DOHH2 (cell line): ENCODE results near the gene KCNQ1OT1.

Experiments
- H3F3A ChIP-seq: fragments of 200-600 bp; sonication (generic), shearing (Covaris generic); 2 replicates; pipeline ENCODE4 v1.6.0; 2016; ENCODE audit warnings: antibody characterized with exemption, mild to moderate bottlenecking; ENCODE audit not compliant: control insufficient read depth, insufficient read depth
- H3K27ac ChIP-seq: fragments of 200-600 bp; sonication (generic); 2 replicates; pipeline ENCODE4 v1.5.1; 2014; ENCODE audit warnings: low read depth, mild to moderate bottlenecking, low read length, moderate library complexity
- H3K27me3 ChIP-seq: fragments of 200-600 bp; sonication (generic); 2 replicates; pipeline ENCODE4 v1.6.1; 2014; ENCODE audit warnings: mild to moderate bottlenecking, low read length, mixed read lengths; ENCODE audit not compliant: control insufficient read depth
- H3K36me3 ChIP-seq: fragments of 200-600 bp; sonication (generic); 2 replicates; pipeline ENCODE4 v1.6.1; 2014; ENCODE audit warnings: mild to moderate bottlenecking, low read length, moderate library complexity, mixed read lengths; ENCODE audit not compliant: control insufficient read depth
- H3K4me1 ChIP-seq: fragments of 200-600 bp; sonication (generic); 2 replicates; pipeline ENCODE4 v1.6.1; 2014; ENCODE audit warnings: mild to moderate bottlenecking, low read length, mixed read lengths; ENCODE audit not compliant: control insufficient read depth
- H3K4me2 ChIP-seq: fragments of 200-600 bp; sonication (generic); 2 replicates; pipeline ENCODE4 v1.6.0; 2014; ENCODE audit warnings: mild to moderate bottlenecking, low read length, moderate library complexity
- H3K4me3 ChIP-seq: fragments of 200-600 bp; sonication (generic); 2 replicates; pipeline ENCODE4 v1.5.1; 2014; ENCODE audit warnings: mild to moderate bottlenecking, low read length, mixed read lengths
- H3K79me2 ChIP-seq: fragments of 200-600 bp; sonication (generic); 2 replicates; pipeline ENCODE4 v1.6.1; 2014; ENCODE audit warnings: mild to moderate bottlenecking, low read length, mixed read lengths; ENCODE audit not compliant: control insufficient read depth
- H3K9me2 ChIP-seq: fragments of 200-600 bp; sonication (generic); replicated peaks from 2 replicates; pipeline ENCODE4 v1.6.1; 2014; ENCODE audit warnings: mild to moderate bottlenecking, low read length, mixed read lengths; ENCODE audit not compliant: control insufficient read depth
- H3K9me3 ChIP-seq: fragments of 200-600 bp; sonication (generic); 2 replicates; pipeline ENCODE4 v1.6.1; 2014; ENCODE audit warnings: antibody characterized with exemption, low read length, mixed read lengths; ENCODE audit not compliant: control insufficient read depth, insufficient read depth
- H4K20me1 ChIP-seq: fragments of 200-600 bp; sonication (generic); 2 replicates; pipeline ENCODE4 v1.6.0; 2014; ENCODE audit warnings: low read depth, mild to moderate bottlenecking, antibody characterized with exemption, low read length, moderate library complexity; ENCODE audit not compliant: control insufficient read depth, insufficient read depth
- EZH2phosphoT487 ChIP-seq: fragments of 200-600 bp; sonication (generic); IDR thresholded peaks from 2 replicates; pipeline ENCODE4 v1.6.1; 2017; ENCODE audit warnings: borderline replicate concordance, mild to moderate bottlenecking, antibody characterized with exemption, low read length, moderate library complexity, mixed read lengths
- TF ChIP-seq, protein P1 (sequence below): fragments of 200-600 bp; sonication (generic); IDR thresholded peaks from one replicate; pipeline ENCODE4 v1.5.1; 2014; ENCODE audit warnings: antibody characterized with exemption, mild to moderate bottlenecking, low read depth, low read length; ENCODE audit not compliant: poor library complexity, severe bottlenecking

KCNQ1OT1 gene

DNA sequence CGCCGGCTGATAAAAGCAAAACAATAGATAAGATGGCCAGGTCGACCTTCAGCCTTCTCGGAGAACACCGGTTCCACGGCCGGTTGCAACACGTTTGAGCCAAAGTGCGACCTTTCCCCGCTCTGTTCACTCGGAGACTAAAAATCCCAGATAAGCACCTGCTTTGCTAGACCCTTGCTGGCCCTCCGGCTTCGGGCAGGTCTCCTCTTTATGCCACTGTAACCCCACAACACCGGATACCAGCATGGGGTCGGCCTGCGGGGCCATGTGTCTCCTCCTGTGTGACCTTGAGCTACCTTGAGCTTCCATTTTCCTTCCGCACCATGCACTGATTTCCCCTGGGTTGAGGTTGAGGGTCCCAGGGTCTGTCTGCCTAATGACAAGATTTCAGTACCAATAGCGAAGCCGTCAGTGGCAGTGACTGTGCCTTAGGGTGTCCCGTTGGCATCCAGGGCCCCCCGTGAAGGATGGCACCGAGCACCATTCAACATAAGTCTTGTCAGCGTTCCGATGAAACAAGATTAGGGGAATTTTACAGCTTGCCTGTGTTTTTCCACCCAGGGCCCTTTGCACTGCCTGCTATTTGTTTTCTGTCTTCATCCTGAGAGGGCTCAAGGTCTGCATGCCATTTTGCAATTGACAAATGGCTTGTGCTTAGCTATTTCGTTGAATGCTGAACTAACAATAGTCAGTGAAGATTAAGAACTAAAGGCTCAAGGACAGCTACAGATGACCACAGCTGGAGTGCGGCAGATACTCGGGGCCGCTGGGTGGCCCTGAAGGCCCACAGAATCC is 136.4 kb downstream of the KCNQ1OT1 start:
- Histone ChIP-seq H3K4me1 (no peaks in the 10 kb centered on the region), H3K4me2 (no peak overlapping the region), H3K27ac (no peak overlapping the region), H3K9me3 (no peaks in the 10 kb centered on the region), H3K27me3 (no peaks in the 10 kb centered on the region), H3K79me2 (no peaks in the 10 kb centered on the region), H3K36me3 (no peaks in the 10 kb centered on the region), H3K9me2 (no peaks in the 10 kb centered on the region), H3F3A (no peaks in the 10 kb centered on the region), H3K4me3 (no peak overlapping the region), H4K20me1 (no peaks in the 10 kb centered on the region)
- no peak for TF ChIP-seq EZH2phosphoT487
- TF ChIP-seq, protein P1, sequence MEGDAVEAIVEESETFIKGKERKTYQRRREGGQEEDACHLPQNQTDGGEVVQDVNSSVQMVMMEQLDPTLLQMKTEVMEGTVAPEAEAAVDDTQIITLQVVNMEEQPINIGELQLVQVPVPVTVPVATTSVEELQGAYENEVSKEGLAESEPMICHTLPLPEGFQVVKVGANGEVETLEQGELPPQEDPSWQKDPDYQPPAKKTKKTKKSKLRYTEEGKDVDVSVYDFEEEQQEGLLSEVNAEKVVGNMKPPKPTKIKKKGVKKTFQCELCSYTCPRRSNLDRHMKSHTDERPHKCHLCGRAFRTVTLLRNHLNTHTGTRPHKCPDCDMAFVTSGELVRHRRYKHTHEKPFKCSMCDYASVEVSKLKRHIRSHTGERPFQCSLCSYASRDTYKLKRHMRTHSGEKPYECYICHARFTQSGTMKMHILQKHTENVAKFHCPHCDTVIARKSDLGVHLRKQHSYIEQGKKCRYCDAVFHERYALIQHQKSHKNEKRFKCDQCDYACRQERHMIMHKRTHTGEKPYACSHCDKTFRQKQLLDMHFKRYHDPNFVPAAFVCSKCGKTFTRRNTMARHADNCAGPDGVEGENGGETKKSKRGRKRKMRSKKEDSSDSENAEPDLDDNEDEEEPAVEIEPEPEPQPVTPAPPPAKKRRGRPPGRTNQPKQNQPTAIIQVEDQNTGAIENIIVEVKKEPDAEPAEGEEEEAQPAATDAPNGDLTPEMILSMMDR = no peak

DNA sequence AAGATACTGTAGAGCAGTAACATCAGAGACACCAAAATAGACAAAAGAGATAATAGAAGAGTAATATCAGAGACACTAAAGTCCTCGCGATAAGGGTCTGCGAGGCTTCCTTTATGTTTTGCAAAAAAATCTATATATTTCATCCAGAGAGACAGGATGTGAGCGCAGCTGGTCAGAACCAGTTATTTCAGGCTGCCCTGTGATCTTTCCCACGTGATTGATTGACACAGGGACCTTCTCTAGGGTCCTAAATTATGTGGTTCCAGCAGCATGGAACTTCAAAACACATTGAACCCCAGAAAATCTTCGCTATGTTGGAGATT is 136.9 kb downstream of the KCNQ1OT1 start:
- Histone ChIP-seq H3K27ac (no peak overlapping the region), H3K4me2 (no peak overlapping the region), H3K36me3 (no peaks in the 10 kb centered on the region), H3K27me3 (no peaks in the 10 kb centered on the region), H3K4me3 (no peak overlapping the region), H3K4me1 (no peaks in the 10 kb centered on the region), H4K20me1 (no peaks in the 10 kb centered on the region), H3F3A (no peaks in the 10 kb centered on the region), H3K9me2 (no peaks in the 10 kb centered on the region), H3K9me3 (no peaks in the 10 kb centered on the region), H3K79me2 (no peaks in the 10 kb centered on the region)
- TF ChIP-seq, protein P1 = no peak
- no peak for TF ChIP-seq EZH2phosphoT487

DNA sequence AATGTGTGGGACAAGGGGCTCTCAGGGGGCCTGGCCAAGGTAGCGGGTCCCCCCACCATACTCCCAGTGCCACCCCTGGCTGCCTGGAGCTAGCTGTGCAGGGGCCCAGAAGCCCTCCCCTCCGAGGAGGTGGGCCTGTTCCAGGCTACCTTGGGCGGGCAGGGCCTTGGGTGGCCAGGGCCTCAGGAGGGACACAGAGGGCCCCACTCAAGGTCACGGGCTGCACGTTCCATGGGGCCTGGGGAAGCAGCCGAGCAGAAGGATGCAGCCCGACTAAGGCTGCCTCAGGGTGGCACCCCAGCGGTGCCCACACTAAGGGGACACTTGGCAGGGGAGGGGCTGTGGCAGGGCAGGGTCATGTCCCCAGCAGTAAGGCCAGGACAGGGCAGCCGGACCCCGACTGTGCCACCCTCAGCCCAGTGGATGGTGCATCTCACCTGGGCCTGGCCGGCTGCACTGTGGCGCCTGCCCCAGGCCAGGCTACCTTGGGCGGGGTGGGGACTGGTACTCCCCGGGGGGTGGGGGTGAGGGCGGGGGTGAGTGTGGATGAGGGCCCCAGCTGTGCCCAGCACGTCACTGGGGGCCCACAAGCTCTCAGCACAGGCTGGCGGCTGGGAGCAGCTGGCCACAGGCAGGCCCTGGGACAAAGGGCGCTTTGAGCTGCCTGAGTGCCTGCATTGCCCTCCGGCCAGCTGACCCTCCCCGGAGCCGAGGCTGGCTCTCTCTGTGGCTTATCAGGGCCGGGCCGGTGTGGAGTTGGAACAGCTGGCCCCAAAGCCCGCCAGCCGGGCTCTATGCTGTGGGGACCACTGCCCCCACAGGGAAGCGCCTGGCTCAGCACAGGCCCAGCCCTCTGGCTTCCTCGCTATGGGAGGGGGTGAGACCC is 137.9 kb downstream of the KCNQ1OT1 start:
- Histone ChIP-seq H3K4me1 (no peaks in the 10 kb centered on the region), H3K9me3 (no peaks in the 10 kb centered on the region), H3K27me3 (no peaks in the 10 kb centered on the region), H3K79me2 (no peaks in the 10 kb centered on the region), H3K9me2 (no peaks in the 10 kb centered on the region), H3K4me3 (no peak overlapping the region), H3K27ac (no peak overlapping the region), H4K20me1 (no peaks in the 10 kb centered on the region), H3K36me3 (no peaks in the 10 kb centered on the region), H3F3A (no peaks in the 10 kb centered on the region), H3K4me2 (no peak overlapping the region)
- TF ChIP-seq, protein P1 = no peak
- no peak for TF ChIP-seq EZH2phosphoT487
